Kidney (tissue), 14 donors: Measurements from ENCODE around the gene CSF2RB. TPM values are rescaled to one million over a fixed set of nuclear protein-coding genes. Genes with fewer than 3 reads are reported as not detected.

Experiments
- DNase-seq, 5 donors: peaks; one replicate each; pipeline ENCODE4 v3.0.0-alpha.2; 2013 to 2020
- FAIRE-seq: peaks from 2 replicates; lab custom pipeline; 2012; peaks lifted over from hg19 to GRCh38; lab: Jason Lieb, UNC
- H3K27ac ChIP-seq, 2 donors: one replicate each; pipeline ENCODE4 v1.7.0; 2013; ENCODE audit warnings: low read depth in 2 of 2, low read length in 2 of 2, inconsistent platforms in 1 of 2
- H3K27me3 ChIP-seq: one replicate; pipeline ENCODE4 v1.7.1; 2013; ENCODE audit warnings: low read length, inconsistent platforms; ENCODE audit not compliant: control insufficient read depth, insufficient read depth
- H3K36me3 ChIP-seq, 3 donors: one replicate each; pipeline versions ENCODE4 v1.7.0 to v1.7.1; 2013; ENCODE audit warnings: low read length in 3 of 3, control low read depth in 1 of 3, inconsistent platforms in 1 of 3; ENCODE audit not compliant: insufficient read depth in 3 of 3, control insufficient read depth in 2 of 3
- H3K4me1 ChIP-seq, 3 donors: one replicate each; pipeline versions ENCODE4 v1.7.0 to v1.7.1; 2013; ENCODE audit warnings: low read length in 3 of 3, inconsistent platforms in 1 of 3, low read depth in 1 of 3; ENCODE audit not compliant: control insufficient read depth in 2 of 3, insufficient read depth in 2 of 3
- H3K4me3 ChIP-seq, 3 donors: one replicate each; pipeline versions ENCODE4 v1.7.0 to v1.8.1; 2013; ENCODE audit warnings: low read length in 3 of 3, control low read depth in 1 of 3, inconsistent platforms in 1 of 3
- H3K9ac ChIP-seq, 3 donors: one replicate each; pipeline versions ENCODE4 v1.7.0 to v1.7.1; 2013; ENCODE audit warnings: low read length in 3 of 3, control low read depth in 1 of 3, inconsistent platforms in 1 of 3
- H3K9me3 ChIP-seq, 3 donors: one replicate each; pipeline versions ENCODE4 v1.7.0 to v1.7.1; 2013; ENCODE audit warnings: low read length in 3 of 3, control low read depth in 1 of 3, inconsistent platforms in 1 of 3; ENCODE audit not compliant: control insufficient read depth in 2 of 3, insufficient read depth in 1 of 3
- intact Hi-C: fragments of 100-400 bp; cut with DNase I; formaldehyde crosslinking; loops from one replicate; pipeline ENCODE4 v1.11.1; 2022
- polyA plus RNA-seq: library from polyadenylated mRNA; stranded (reverse); fragments of 350-450 nt; fragmentation: Illumina TruSeq; extraction: RNeasy Lipid Tissue Mini Kit (QIAGEN cat#74804); gene quantifications from one replicate; pipeline ENCODE4 v1.2.3, GENCODE V29; 2014; ENCODE audit warnings: low read depth, low replicate concordance; ENCODE audit not compliant: insufficient read depth
- total RNA-seq: library from RNA; stranded (reverse); fragmentation: NEBNext Ultra II Directional; extraction: Animal tissue kit (Norgen Biotek cat#: 25700); gene quantifications from one replicate; pipeline ENCODE4 v1.2.1, GENCODE V29; 2021
- TF ChIP-seq, protein P1 (sequence below): IDR thresholded peaks from 3 replicates; pipeline ENCODE4 v1.5.1; 2012; ENCODE audit warnings: mild to moderate bottlenecking, moderate library complexity, borderline replicate concordance; ENCODE audit not compliant: insufficient read depth; ENCODE audit errors: extremely low read depth
- donor health status: control.
- donor health status: control.
- donor health status: control.
- donor health status: control.
- donor health status: control.
- donor health status: DM: yes; HTN: yes; CAD: no.
- donor health status: Normal renal cell carcinoma (clear cell type).

CSF2RB gene
- total and polyA plus RNA-seq, 2 donors from 2014 or later = 1.0 to 11.4 TPM

DNA sequence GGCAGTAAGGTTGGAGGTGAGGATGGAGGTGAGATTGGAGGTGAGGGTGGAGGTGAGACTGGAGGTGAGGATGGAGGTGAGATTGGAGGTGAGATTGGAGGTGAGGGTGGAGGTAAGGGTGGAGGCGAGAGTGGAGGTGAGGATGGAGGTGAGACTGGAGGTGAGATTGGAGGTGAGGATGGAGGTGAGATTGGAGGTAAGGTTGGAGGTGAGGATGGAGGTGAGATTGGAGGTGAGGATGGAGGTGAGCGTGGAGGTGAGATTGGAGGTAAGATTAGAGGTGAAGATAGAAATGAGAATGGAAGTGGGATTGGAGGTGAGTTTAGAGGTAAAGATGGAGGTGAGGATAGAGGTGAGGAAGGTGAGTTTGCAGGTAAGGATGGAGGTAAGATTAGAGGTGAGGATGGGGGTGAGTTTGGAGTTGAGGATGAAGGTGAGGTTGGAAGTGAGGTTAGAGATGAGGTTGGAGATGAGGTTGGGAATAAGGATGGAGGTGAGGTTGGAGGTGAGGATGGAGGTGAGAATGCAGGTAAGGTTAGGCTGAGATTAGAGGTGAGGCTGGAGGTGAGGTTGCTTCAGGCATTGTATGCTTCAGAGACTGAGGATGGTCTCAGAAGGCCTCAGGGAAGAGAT lies 40.4 kb upstream of the CSF2RB start:
- FAIRE-seq (no peak), DNase-seq (no peak)
- Histone ChIP-seq H3K9me3 (no peaks in the 10 kb centered on the region), H3K9ac (no peak overlapping the region), H3K27ac (no peak overlapping the region), H3K4me3 (no peak overlapping the region), H3K36me3 (no peaks in the 10 kb centered on the region), H3K27me3 (no peaks in the 10 kb centered on the region), H3K4me1 (peaks cover 0 to 8% (median 4%) of the 10 kb centered on the region in 3 donors)
- intact Hi-C loops = no loop called here
- TF ChIP-seq, protein P1, sequence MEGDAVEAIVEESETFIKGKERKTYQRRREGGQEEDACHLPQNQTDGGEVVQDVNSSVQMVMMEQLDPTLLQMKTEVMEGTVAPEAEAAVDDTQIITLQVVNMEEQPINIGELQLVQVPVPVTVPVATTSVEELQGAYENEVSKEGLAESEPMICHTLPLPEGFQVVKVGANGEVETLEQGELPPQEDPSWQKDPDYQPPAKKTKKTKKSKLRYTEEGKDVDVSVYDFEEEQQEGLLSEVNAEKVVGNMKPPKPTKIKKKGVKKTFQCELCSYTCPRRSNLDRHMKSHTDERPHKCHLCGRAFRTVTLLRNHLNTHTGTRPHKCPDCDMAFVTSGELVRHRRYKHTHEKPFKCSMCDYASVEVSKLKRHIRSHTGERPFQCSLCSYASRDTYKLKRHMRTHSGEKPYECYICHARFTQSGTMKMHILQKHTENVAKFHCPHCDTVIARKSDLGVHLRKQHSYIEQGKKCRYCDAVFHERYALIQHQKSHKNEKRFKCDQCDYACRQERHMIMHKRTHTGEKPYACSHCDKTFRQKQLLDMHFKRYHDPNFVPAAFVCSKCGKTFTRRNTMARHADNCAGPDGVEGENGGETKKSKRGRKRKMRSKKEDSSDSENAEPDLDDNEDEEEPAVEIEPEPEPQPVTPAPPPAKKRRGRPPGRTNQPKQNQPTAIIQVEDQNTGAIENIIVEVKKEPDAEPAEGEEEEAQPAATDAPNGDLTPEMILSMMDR = no peak

DNA sequence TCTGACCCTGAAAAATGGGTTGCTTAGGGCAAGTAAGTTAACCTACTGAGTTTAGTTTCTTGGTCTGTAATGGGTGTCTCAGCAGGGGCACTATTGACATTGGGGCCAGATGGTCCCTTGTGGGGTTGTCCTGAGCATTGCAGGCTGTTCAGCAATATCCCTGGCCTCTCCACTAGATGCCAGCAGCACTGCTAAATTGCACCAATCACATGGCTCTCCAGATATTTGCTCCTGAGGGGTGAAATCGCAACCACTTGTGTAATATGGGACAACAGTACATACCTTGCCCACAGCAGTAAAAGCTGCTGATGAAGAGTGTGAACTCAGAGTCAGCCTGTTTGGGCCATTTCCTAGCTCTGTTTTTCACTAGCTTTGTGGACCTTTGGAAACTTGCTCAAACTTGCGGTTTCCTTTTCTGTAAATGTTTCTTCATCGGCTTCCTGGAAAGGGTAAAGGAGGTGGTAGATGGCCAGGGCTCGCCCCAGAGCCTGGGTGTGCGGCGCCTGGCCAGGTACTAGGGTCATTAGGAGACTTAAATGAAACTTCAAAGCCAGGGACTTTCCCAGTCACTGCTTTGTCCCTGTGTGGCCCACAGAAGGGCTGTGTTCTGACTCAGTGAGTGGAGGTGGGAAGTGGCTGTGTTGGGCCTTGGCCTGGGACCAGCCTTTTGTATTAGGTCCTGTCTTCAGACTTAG lies 39.7 kb upstream of the CSF2RB start:
- no peaks in the 10 kb centered on the region for H3K9me3 ChIP-seq
- DNase-seq (peak in 4 of 5 donors; percentile 55 to 82 (median 72)), FAIRE-seq (no peak)
- intact Hi-C loops = no loop called here
- H3K4me3 ChIP-seq = no peak overlapping the region
- no peaks in the 10 kb centered on the region for H3K27me3 ChIP-seq
- H3K4me1 ChIP-seq = peaks cover 0 to 8% (median 4%) of the 10 kb centered on the region in 3 donors
- no peaks in the 10 kb centered on the region for H3K36me3 ChIP-seq
- H3K9ac ChIP-seq = peak overlapping the region in 1 of 3 donors; percentile 29
- TF ChIP-seq, protein P1 = peak; percentile 55
- H3K27ac ChIP-seq = peak overlapping the region; percentile 43 to 51

DNA sequence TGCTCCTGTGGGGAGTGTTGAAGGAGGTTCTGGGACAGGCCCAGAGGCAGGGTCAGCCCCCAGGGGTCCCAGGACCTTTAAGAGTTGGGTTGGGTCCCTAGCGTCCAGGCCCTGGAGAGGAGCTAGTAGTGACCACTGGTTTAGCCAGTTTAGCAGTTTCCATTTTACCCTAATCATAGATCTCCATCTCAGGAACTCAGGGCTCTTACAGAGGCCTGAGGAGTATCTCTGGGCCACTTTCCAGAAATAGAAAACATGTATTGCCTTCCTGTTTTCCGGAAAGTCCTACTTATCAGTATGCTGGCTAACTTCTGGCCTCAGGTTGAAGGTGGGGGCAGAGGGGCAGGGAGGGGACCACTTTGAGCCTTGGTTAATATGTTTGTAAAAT lies 39.1 kb upstream of the CSF2RB start:
- intact Hi-C loops = no loop called here
- TF ChIP-seq, protein P1 = no peak
- H3K36me3 ChIP-seq = no peaks in the 10 kb centered on the region
- no peaks in the 10 kb centered on the region for H3K9me3 ChIP-seq
- peaks cover 0 to 8% (median 4%) of the 10 kb centered on the region in 3 donors for H3K4me1 ChIP-seq
- peak overlapping the region; percentile 43 to 51 for H3K27ac ChIP-seq
- H3K9ac ChIP-seq = peak overlapping the region in 1 of 3 donors; percentile 29
- FAIRE-seq (no peak), DNase-seq (no peak)
- no peaks in the 10 kb centered on the region for H3K27me3 ChIP-seq
- no peak overlapping the region for H3K4me3 ChIP-seq
